Thyroid gland (tissue), 4 donors: ENCODE data around the gene CDYL2. TPM values are rescaled to one million over a fixed set of nuclear protein-coding genes. Genes with fewer than 3 reads are reported as not detected.

Experiments used
- DNase-seq, 2 donors: peaks; one replicate each; pipeline ENCODE4 v3.0.0-alpha.2; 2019
- H3K27ac ChIP-seq, 3 donors: fragments of 200-600 bp; sonication (generic); 1 replicate in 2 of 3; 2 replicates in 1 of 3; pipeline ENCODE4 v1.5.1; 2016 to 2019; ENCODE audit warnings: mild to moderate bottlenecking in 1 of 3, moderate library complexity in 1 of 3
- H3K27me3 ChIP-seq: fragments of 200-600 bp; sonication (generic); one replicate; pipeline ENCODE4 v1.5.1; 2019
- H3K36me3 ChIP-seq, 2 donors: fragments of 200-600 bp; sonication (generic); one replicate each; pipeline ENCODE4 v1.5.1; 2016 to 2019
- H3K4me1 ChIP-seq, 2 donors: fragments of 200-600 bp; sonication (generic); one replicate each; pipeline ENCODE4 v1.5.1; 2017 to 2019
- H3K4me3 ChIP-seq, 3 donors: fragments of 200-600 bp; sonication (generic); replicated peaks in 1 of 3; 1 replicate in 2 of 3; 2 replicates in 1 of 3; pipeline ENCODE4 v1.5.1; 2016; ENCODE audit warnings: mild to moderate bottlenecking in 1 of 3
- H3K9me3 ChIP-seq: fragments of 200-600 bp; sonication (generic); one replicate; pipeline ENCODE4 v1.5.1; 2017
- POLR2A ChIP-seq, 2 donors: fragments of 450-650 bp; IDR thresholded peaks; one replicate each; pipeline ENCODE4 v1.6.1; 2017; ENCODE audit warnings: antibody characterized with exemption in 2 of 2, mild to moderate bottlenecking in 2 of 2, moderate library complexity in 1 of 2
- WGBS, 2 donors: methylation state at CpG; one replicate each; pipeline ENCODE4 v1.1.5; 2017; 5-methylcytosine and 5-hydroxymethylcytosine counted together
- intact Hi-C: fragments of 100-400 bp; cut with DNase I; formaldehyde crosslinking; loops from one replicate; pipeline ENCODE4 v1.15.1; 2023
- total RNA-seq, 4 donors: library from RNA; depleted of rRNA; stranded (reverse); fragments of >200 nt; gene quantifications; one replicate each; pipeline ENCODE4 v1.2.3, GENCODE V29; 2016
- TF ChIP-seq, protein P1 (sequence below), 6 experiments: fragments of 200-600 bp in 3 of 6; fragments of 450-650 bp in 3 of 6; sonication (generic) in 3 of 6; IDR thresholded peaks; one replicate each; pipeline ENCODE4 v1.5.1; 2016 to 2019; ENCODE audit warnings: antibody characterized with exemption in 6 of 6, mild to moderate bottlenecking in 2 of 6, inconsistent platforms in 1 of 6, moderate library complexity in 1 of 6

CDYL2 gene
- total RNA-seq, 4 donors from 2014 or later = 3.6 to 14.2 (median 5.3) TPM

DNA sequence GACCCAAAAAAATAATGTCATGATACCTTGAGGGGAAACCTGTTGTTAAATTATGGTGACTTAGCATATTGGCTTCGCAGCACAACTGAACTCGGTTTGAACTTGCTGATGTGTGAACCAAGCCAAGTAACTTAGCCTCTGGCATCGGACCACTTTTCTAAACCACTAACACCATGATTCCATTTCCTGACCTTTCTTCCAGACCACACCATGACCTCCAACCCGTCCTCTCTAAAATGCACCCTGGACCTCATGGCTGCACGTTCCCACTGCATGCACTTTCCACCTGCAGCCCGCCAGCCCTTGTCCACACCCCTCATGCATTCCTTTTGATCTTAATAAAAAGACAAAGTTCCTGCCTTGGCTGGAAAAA, 234.3 kb downstream of the CDYL2 start:
- TF ChIP-seq, protein P1, sequence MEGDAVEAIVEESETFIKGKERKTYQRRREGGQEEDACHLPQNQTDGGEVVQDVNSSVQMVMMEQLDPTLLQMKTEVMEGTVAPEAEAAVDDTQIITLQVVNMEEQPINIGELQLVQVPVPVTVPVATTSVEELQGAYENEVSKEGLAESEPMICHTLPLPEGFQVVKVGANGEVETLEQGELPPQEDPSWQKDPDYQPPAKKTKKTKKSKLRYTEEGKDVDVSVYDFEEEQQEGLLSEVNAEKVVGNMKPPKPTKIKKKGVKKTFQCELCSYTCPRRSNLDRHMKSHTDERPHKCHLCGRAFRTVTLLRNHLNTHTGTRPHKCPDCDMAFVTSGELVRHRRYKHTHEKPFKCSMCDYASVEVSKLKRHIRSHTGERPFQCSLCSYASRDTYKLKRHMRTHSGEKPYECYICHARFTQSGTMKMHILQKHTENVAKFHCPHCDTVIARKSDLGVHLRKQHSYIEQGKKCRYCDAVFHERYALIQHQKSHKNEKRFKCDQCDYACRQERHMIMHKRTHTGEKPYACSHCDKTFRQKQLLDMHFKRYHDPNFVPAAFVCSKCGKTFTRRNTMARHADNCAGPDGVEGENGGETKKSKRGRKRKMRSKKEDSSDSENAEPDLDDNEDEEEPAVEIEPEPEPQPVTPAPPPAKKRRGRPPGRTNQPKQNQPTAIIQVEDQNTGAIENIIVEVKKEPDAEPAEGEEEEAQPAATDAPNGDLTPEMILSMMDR (IDR thresholded peaks at IDR 0.05) = no peak
- TF ChIP-seq POLR2A (IDR thresholded peaks at IDR 0.05) = no peak
- intact Hi-C loops = no loop called here
- Histone ChIP-seq H3K4me3 (no peak overlapping the region), H3K9me3 (no peaks in the 10 kb centered on the region), H3K27me3 (no peaks in the 10 kb centered on the region), H3K36me3 (no peaks in the 10 kb centered on the region), H3K27ac (no peak overlapping the region), H3K4me1 (no peaks in the 10 kb centered on the region)
- no peak for DNase-seq
- WGBS, 2 donors = 36 to 41% methylated on average over 6 of the region's 6 CpGs

DNA sequence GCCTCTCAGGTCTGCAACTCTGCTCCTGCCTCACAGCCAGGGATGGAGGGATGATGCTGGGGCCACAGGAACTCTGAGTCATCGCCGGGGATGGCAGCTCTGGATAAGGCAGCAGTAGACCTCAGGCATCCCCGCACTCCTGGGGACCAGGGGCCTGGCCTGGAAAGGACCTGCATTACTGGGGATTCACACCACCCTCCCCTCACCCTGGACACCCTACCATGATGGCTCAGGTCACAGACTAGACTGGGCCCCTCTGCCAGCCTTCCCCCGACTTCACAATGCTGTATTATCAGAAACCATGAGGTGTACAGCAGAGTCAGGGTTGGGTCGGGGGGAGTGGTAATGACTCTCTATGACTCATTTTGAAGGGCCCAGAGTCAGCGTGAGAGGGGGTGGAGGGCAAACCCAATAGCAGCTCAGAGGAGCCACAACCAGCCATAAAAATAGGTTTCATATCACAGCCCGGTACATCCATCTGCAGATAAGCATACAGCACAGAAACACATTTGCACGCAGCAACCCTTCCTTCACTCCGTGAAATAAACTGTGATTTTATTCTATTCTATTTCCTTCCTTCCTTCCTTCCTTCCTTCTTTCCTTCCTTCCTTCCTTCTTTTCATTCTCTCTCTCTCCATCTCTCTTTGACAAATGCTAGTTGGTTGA, 234.8 kb downstream of the CDYL2 start:
- no peaks in the 10 kb centered on the region for H3K4me1 ChIP-seq
- no peaks in the 10 kb centered on the region for H3K9me3 ChIP-seq
- H3K27ac ChIP-seq = no peak overlapping the region
- H3K27me3 ChIP-seq = no peaks in the 10 kb centered on the region
- DNase-seq = no peak
- WGBS, 2 donors = 75 to 78% methylated on average over 6 to 9 of the region's 9 CpGs
- no peaks in the 10 kb centered on the region for H3K36me3 ChIP-seq
- H3K4me3 ChIP-seq = no peak overlapping the region
- intact Hi-C loops = no loop called here
- TF ChIP-seq, protein P1 (IDR thresholded peaks at IDR 0.05) = no peak
- no peak for TF ChIP-seq POLR2A (IDR thresholded peaks at IDR 0.05)

DNA sequence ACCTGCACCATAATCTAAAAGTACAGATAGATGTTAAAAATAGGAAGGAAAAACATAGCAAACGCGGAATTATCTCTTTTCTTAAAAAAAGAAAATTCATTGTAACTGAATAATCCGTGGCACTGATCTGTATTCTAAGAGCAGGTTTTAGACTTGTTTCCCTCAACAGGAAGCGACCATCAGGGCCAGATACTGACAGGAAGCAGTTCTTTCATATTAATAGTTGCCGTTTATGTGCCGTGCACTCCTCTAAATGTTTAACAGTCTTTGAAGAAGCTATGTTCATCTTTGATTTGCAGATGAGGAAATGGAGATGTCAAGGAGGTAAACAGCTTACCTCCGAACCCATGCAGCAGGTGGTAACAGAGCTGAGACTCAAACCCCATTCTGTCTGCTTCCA, 240.0 kb downstream of the CDYL2 start:
- TF ChIP-seq, protein P1 (IDR thresholded peaks at IDR 0.05) = no peak
- no peak for TF ChIP-seq POLR2A (IDR thresholded peaks at IDR 0.05)
- intact Hi-C loops = no loop called here
- 68 to 72% methylated on average over 7 of the region's 7 CpGs for WGBS, 2 donors

DNA sequence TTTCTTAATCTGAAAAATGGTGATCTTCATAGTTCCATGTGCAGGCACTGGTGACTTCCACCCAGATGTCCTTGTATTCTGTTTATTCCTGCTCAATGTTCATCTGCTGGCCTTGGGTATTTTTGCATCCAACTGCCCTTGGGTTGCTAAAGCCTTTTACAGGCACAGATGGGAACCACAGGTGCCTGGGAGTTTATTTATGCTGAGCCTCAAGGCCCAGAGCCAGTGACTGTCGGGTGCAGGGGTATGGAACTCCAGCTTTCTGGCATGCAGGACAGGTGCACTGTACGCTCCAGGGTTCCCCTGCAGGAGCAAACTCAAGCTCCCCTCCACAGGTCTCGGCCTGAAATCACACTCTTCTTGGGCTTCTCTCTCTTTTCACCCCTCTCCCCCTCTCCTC, 241.3 kb downstream of the CDYL2 start:
- Histone ChIP-seq H3K27me3 (no peaks in the 10 kb centered on the region), H3K36me3 (no peaks in the 10 kb centered on the region), H3K9me3 (no peaks in the 10 kb centered on the region), H3K4me1 (no peaks in the 10 kb centered on the region), H3K27ac (no peak overlapping the region), H3K4me3 (no peak overlapping the region)
- TF ChIP-seq, protein P1 (IDR thresholded peaks at IDR 0.05) = no peak
- TF ChIP-seq POLR2A (IDR thresholded peaks at IDR 0.05) = no peak
- WGBS, 2 donors = 76 to 85% methylated on average over 3 of the region's 3 CpGs
- intact Hi-C loops = no loop called here
- no peak for DNase-seq

More for the DNA sequence above, 240.0 kb downstream of the CDYL2 start:
- H3K4me1 ChIP-seq = no peaks in the 10 kb centered on the region
- no peaks in the 10 kb centered on the region for H3K9me3 ChIP-seq
- DNase-seq = no peak
- H3K27ac ChIP-seq = no peak overlapping the region
- no peak overlapping the region for H3K4me3 ChIP-seq
- H3K36me3 ChIP-seq = no peaks in the 10 kb centered on the region
- no peaks in the 10 kb centered on the region for H3K27me3 ChIP-seq

DNA sequence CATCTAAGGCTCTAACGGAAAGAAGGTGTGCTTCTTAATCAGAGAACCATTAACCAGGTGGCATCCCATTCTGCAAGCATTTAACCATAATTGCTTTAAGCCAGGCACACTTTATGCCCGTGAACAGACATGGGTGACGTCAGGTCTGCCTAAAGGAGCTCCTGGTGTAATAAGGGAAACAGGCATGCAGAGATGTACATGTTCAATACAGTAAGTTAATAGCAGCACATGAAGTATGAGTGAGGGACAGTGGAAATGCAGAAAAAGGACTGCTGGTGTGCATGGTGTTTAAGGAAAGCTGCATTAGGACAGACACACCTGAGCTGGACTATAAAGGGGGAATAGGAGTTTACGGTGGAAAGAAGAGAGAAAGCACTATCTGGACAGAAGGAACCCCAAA, 245.0 kb downstream of the CDYL2 start:
- no peaks in the 10 kb centered on the region for H3K27me3 ChIP-seq
- H3K36me3 ChIP-seq = no peaks in the 10 kb centered on the region
- H3K27ac ChIP-seq = no peak overlapping the region
- no peak for DNase-seq
- 67 to 72% methylated on average over 4 of the region's 4 CpGs for WGBS, 2 donors
- intact Hi-C loops = no loop called here
- H3K4me3 ChIP-seq = no peak overlapping the region
- no peaks in the 10 kb centered on the region for H3K4me1 ChIP-seq
- no peaks in the 10 kb centered on the region for H3K9me3 ChIP-seq
- no peak for TF ChIP-seq POLR2A (IDR thresholded peaks at IDR 0.05)
- TF ChIP-seq, protein P1 (IDR thresholded peaks at IDR 0.05) = no peak
